ENCODE data around the gene CFAP52.

DNA sequence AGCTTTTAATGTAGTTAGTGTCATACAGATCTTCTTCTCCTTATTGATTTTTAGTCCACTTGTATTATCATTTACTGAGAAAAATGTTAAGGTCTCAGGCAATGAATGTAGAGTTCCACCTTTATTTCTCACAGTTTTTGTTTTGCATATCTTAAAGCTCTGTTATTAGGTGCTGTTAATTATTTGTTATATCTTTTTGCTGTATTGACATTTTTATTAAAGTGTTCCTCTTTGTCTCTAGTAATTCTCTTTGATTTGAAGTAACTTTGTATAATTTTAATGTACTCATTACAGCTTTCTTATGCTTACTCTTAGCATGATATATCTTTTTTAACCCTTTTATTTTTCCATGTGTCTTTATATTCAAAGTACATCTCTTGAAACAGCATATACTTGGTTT is 46.5 kb downstream of the CFAP52 start:
- TF ChIP-seq RFX5 (IDR thresholded peaks at IDR 0.05) (no peak), RAD21 (conservative IDR thresholded peaks at IDR 0.05 in 1 of 2, IDR thresholded peaks at IDR 0.05 in 1 of 2) (no peak), EP300 (IDR thresholded peaks at IDR 0.05) (no peak), POLR2A (IDR thresholded peaks at IDR 0.05; ENCODE audit: low read length) (no peak)
- TF ChIP-seq, protein P1, sequence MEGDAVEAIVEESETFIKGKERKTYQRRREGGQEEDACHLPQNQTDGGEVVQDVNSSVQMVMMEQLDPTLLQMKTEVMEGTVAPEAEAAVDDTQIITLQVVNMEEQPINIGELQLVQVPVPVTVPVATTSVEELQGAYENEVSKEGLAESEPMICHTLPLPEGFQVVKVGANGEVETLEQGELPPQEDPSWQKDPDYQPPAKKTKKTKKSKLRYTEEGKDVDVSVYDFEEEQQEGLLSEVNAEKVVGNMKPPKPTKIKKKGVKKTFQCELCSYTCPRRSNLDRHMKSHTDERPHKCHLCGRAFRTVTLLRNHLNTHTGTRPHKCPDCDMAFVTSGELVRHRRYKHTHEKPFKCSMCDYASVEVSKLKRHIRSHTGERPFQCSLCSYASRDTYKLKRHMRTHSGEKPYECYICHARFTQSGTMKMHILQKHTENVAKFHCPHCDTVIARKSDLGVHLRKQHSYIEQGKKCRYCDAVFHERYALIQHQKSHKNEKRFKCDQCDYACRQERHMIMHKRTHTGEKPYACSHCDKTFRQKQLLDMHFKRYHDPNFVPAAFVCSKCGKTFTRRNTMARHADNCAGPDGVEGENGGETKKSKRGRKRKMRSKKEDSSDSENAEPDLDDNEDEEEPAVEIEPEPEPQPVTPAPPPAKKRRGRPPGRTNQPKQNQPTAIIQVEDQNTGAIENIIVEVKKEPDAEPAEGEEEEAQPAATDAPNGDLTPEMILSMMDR (IDR thresholded peaks at IDR 0.05) = no peak

Measured in A549 (cell line).